ENCODE measurements around the gene ALDH3B2. TPM values are rescaled to one million over a fixed set of nuclear protein-coding genes. Genes with fewer than 3 reads are reported as not detected.
"Not testable (repeated sequence)": the region's sequence is repeated elsewhere in the genome, so short reads cannot be mapped to it uniquely, and the experiment has no call there.

Gene ALDH3B2
- not detected for polyA plus RNA-seq (2012; ENCODE audit: missing spikeins)

DNA sequence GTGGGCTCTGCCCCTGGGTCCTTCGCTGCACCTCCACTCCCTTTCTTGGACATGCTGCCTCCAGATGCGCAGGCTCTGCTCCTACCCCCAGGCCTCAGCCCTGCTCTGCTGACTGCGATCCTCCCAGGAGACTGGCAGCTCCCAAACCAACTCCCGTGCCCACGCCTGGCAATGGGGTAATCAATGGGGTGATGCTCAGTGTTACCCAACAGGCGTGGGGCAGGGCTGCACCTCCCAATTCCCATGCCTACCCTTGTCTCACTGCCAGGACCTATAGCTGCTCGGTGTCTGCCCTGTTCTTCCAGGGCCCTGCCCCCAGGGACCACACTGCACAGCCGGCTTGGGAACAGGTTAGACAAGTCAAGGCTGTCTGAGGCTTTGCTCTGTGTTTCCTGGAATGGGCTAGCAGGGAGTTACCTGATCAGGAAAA lies at the start of gene ALDH3B2:
Gene ALDH3B2, minus strand, starts transcription at position 182 of the 430 bp plus-strand sequence. CDS start 7,688 bp downstream, outside the sequence.
- no peak for FAIRE-seq
- TF ChIP-seq POLR2A (IDR thresholded peaks at IDR 0.05; ENCODE audit: low read depth, low read length) (no peak), TAF1 (IDR thresholded peaks at IDR 0.05; ENCODE audit: borderline replicate concordance, low read depth, low read length) (no peak), POLR2AphosphoS5 (IDR thresholded peaks at IDR 0.05; ENCODE audit: low read depth, low read length) (no peak)
- DNase-seq (ENCODE audit: insufficient read length), result no peak

DNA sequence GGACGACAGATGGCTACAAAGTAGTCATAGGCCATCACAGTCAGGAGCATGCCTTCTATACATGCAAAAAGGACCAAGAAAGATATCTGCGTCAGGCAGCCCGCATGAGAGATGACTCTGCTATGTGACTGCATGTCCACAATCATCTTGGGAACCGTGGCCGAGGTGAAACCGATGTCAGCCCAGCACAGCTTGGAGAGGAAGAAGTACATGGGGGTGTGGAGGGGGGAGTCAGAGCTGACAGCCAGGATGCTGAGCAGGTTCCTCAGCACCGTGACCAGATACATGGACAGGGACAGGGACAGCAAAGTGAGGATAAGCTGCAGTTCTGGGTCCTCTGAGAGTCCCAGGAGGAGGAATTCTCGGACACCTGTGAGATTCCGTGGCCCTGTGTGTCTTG lies 48.6 kb upstream of the ALDH3B2 start:
- FAIRE-seq; DNase-seq (ENCODE audit: insufficient read length): not testable (repeated sequence)

DNA sequence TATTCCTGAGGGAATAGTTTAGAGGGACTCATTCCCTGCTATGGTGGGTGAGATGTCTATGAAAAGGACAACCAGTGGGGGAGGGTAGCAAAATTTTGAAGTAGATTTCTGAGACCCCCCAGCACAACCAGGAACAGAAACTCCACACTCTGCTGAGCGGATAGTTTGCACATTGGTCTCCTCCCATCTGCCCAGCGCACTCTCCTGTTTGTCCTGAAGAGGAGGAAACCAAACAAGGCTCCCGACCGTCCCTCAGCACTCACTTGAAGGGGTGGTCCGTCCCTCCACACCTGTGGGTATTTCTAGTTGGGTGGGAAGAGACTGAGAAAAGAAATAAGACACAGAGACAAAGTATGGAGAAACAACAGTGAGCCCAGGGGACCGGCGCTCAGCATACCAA lies 41.8 kb upstream of the ALDH3B2 start:
- not testable (repeated sequence) for DNase-seq (ENCODE audit: insufficient read length); FAIRE-seq

DNA sequence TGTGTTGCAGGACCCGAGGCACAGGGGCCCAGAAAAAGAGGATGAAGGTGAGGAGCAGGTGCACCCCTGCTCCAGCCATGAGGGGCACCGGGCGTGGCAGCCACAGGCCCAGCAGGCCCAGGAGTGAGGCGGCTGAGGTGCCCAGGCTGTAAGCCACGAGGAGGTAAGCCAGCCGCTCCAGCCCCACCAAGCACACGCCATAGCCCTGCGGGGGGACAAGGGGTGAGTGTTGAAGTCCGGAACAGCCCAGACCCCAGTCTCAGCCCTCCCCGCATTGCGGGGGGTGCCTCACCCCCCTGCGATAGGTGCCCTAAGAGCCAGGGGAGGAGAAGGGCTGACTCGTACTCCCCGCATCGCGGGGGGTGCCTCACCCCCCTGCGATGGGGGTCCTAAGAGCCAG lies 41.4 kb upstream of the ALDH3B2 start:
- DNase-seq (ENCODE audit: insufficient read length); FAIRE-seq: not testable (repeated sequence)

- DNase-seq (ENCODE audit: insufficient read length); FAIRE-seq: not testable (repeated sequence)
These were observed 39.6 kb upstream of the ALDH3B2 start for GRCh38 chr11:67713892-67714509.

DNA sequence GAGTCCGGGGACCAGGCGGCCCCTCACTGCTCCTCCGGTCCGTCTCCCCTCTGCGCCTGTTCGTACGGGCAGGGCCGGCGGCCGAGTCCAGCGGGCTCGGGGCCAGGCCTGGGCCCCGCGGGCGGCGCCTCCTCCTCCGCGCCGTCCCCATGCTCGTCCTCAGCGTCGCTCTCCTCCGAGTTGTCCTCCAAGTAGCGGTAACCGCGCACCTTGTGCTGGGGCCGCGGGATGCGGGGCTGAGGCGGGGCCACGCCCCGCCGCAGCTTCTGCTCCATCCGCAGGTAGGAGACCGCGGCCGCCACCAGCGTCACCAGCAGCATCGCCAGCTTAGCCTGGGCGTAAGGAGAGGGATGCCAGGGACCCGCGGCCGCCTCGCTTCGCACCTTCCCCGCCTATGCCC lies 37.3 kb upstream of the ALDH3B2 start:
- DNase-seq (ENCODE audit: insufficient read length); FAIRE-seq: not testable (repeated sequence)

- FAIRE-seq; DNase-seq (ENCODE audit: insufficient read length): not testable (repeated sequence)
These were observed 36.8 kb upstream of the ALDH3B2 start for GRCh38 chr11:67711212-67711611.

DNA sequence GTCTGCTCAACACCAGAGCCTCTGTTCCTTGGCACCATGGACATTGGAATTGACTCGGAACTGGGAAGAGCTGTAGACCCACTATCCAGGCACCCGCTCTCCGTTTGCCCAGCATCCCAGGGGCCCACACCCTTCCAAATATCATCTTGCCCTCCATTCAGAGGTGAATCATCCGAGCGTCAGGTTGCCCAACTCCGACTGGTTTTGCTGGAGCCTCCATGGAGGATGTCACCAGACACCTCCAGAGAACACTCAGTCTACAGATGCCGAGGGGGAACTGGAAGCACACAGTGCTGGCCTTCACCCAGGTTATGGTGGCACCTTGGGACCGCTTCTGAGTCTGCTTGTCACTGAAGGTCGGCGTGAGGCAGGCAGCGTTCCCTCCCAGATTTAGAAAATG lies 35.4 kb upstream of the ALDH3B2 start:
- not testable (repeated sequence) for FAIRE-seq; DNase-seq (ENCODE audit: insufficient read length)

DNA sequence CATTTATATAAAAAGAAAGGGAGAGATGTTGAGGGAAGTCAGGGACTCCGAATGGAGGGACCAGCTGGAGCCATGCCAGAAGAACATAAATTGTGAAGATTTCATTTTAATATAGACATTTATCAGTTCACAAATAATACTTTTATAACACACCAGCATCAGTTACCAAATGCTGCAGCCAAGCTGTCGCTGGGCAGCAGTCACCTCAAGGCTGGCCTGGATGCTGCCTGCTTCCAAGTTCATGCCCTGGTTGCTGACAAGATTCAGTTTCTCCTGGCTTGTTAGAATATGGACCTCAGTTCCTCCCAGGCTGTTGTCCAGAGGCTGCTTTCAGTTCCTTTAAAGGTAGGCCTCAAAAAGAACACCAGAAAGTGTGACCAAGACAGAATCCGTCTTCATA lies 30.8 kb upstream of the ALDH3B2 start:
- no peak for DNase-seq (ENCODE audit: insufficient read length)
- FAIRE-seq, result no peak
- no peak for TF ChIP-seq TAF1 (IDR thresholded peaks at IDR 0.05; ENCODE audit: borderline replicate concordance, low read depth, low read length)
- TF ChIP-seq POLR2A (IDR thresholded peaks at IDR 0.05; ENCODE audit: low read depth, low read length), result no peak
- TF ChIP-seq POLR2AphosphoS5 (IDR thresholded peaks at IDR 0.05; ENCODE audit: low read depth, low read length), result no peak

- DNase-seq (ENCODE audit: insufficient read length) (no peak), FAIRE-seq (no peak)
- no peak for TF ChIP-seq POLR2A (IDR thresholded peaks at IDR 0.05; ENCODE audit: low read depth, low read length)
- no peak for TF ChIP-seq POLR2AphosphoS5 (IDR thresholded peaks at IDR 0.05; ENCODE audit: low read depth, low read length)
- no peak for TF ChIP-seq TAF1 (IDR thresholded peaks at IDR 0.05; ENCODE audit: borderline replicate concordance, low read depth, low read length)
These were observed 30.1 kb upstream of the ALDH3B2 start for GRCh38 chr11:67704524-67704923.

- not testable (repeated sequence) for DNase-seq (ENCODE audit: insufficient read length); FAIRE-seq
These were observed 29.3 kb upstream of the ALDH3B2 start for GRCh38 chr11:67703709-67704108.

DNA sequence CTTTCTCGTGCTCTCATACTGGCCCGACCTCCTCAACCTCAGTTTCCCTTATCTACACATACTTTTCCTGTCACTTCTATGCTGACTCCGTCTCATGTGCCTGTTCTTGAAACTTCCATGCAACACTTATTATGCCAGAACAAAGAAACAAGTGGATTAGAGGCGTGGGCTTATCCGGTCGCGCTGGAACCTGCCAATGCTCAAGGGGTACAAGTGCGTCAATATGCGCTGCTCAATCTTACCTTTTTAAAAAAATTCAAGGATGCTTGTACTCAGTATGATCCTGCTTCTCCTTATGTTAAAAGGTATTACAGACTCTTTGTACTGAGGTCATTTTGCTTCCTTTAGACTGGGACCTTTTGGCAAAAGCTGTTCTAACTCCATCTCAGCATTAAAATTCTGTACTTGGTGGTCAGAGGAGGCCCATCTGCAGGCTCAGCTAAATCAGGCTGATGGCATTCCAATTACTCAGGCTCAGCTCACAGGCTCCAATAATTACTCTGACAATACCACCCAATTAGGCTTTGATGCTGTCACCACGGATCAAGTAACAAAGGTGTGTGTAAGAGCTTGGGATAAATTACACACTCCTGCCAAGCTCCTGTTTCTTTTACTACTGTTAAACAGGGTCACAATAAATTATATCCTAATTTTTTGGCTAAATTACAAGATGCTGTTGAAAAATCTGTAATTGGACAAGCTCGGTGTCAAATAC lies 26.3 kb upstream of the ALDH3B2 start:
- TF ChIP-seq POLR2AphosphoS5 (IDR thresholded peaks at IDR 0.05; ENCODE audit: low read depth, low read length) (no peak), TAF1 (IDR thresholded peaks at IDR 0.05; ENCODE audit: borderline replicate concordance, low read depth, low read length) (no peak), POLR2A (IDR thresholded peaks at IDR 0.05; ENCODE audit: low read depth, low read length) (no peak)
- DNase-seq (ENCODE audit: insufficient read length), result no peak
- FAIRE-seq, result no peak

- FAIRE-seq, result no peak
- TF ChIP-seq POLR2A (IDR thresholded peaks at IDR 0.05; ENCODE audit: low read depth, low read length), result no peak
These were observed 25.7 kb upstream of the ALDH3B2 start for GRCh38 chr11:67700141-67700540.

GRCh38 chr11:67699521-67699920 lies 25.1 kb upstream of the ALDH3B2 start:
- TF ChIP-seq TAF1 (IDR thresholded peaks at IDR 0.05; ENCODE audit: borderline replicate concordance, low read depth, low read length) (no peak), POLR2A (IDR thresholded peaks at IDR 0.05; ENCODE audit: low read depth, low read length) (no peak), POLR2AphosphoS5 (IDR thresholded peaks at IDR 0.05; ENCODE audit: low read depth, low read length) (no peak)
- DNase-seq (ENCODE audit: insufficient read length), result no peak
- no peak for FAIRE-seq

More at GRCh38 chr11:67700141-67700540, 25.7 kb upstream of the ALDH3B2 start:
- no peak for DNase-seq (ENCODE audit: insufficient read length)

Measured in GM12892 (cell line).